Measurements from ENCODE around the gene TRIM41.
A peak's percentile ranks its signal among the peaks of the same experiment; 100 is the strongest.

Gene TRIM41

DNA sequence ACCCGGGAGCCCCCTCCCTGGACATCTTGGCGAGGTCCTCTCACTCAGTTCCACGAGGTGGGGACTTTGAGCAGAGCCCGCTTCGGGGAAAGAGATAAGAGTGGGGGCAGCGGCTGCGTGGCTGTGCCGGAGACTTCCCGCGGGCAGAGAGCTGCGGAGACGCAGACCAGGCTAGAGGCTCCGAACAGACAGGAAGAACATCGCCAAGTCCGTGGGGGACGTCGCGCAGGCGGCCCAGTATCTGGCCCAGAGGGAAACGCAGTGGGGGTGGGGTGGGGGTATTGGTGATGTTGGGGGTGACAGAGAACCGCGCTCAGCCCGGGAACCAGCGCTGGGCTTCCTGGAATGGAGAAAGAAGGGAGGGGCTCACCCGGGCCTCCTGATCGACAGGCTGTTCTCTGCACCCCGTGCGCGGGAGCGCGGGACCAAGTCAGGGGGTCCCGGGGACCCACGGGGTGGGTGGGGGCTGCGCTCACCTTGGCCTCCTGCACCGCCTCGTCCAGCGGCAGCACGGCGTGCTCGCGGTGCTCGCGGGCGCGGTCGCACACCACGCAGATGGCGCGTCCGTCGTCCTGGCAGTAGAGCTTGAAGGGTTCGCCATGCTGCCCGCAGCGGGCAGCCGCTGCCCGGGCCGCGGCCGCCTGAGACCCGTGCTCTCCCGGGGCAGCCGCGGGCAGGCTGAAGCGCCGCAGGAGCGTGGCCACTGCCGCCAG is 18.8 kb upstream of the TRIM41 start (continued):
- TF ChIP-seq, protein P1, sequence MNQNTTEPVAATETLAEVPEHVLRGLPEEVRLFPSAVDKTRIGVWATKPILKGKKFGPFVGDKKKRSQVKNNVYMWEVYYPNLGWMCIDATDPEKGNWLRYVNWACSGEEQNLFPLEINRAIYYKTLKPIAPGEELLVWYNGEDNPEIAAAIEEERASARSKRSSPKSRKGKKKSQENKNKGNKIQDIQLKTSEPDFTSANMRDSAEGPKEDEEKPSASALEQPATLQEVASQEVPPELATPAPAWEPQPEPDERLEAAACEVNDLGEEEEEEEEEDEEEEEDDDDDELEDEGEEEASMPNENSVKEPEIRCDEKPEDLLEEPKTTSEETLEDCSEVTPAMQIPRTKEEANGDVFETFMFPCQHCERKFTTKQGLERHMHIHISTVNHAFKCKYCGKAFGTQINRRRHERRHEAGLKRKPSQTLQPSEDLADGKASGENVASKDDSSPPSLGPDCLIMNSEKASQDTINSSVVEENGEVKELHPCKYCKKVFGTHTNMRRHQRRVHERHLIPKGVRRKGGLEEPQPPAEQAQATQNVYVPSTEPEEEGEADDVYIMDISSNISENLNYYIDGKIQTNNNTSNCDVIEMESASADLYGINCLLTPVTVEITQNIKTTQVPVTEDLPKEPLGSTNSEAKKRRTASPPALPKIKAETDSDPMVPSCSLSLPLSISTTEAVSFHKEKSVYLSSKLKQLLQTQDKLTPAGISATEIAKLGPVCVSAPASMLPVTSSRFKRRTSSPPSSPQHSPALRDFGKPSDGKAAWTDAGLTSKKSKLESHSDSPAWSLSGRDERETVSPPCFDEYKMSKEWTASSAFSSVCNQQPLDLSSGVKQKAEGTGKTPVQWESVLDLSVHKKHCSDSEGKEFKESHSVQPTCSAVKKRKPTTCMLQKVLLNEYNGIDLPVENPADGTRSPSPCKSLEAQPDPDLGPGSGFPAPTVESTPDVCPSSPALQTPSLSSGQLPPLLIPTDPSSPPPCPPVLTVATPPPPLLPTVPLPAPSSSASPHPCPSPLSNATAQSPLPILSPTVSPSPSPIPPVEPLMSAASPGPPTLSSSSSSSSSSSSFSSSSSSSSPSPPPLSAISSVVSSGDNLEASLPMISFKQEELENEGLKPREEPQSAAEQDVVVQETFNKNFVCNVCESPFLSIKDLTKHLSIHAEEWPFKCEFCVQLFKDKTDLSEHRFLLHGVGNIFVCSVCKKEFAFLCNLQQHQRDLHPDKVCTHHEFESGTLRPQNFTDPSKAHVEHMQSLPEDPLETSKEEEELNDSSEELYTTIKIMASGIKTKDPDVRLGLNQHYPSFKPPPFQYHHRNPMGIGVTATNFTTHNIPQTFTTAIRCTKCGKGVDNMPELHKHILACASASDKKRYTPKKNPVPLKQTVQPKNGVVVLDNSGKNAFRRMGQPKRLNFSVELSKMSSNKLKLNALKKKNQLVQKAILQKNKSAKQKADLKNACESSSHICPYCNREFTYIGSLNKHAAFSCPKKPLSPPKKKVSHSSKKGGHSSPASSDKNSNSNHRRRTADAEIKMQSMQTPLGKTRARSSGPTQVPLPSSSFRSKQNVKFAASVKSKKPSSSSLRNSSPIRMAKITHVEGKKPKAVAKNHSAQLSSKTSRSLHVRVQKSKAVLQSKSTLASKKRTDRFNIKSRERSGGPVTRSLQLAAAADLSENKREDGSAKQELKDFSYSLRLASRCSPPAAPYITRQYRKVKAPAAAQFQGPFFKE (tag by site-specific recombination; IDR thresholded peaks at IDR 0.05; ENCODE audit: borderline replicate concordance) = no peak
- TF ChIP-seq ZNF114 (tag by site-specific recombination; IDR thresholded peaks at IDR 0.05) (no peak), ZBTB7A (tag by site-specific recombination; IDR thresholded peaks at IDR 0.05; ENCODE audit: low read depth) (no peak), ZNF16 (tag by site-specific recombination; IDR thresholded peaks at IDR 0.05; ENCODE audit: low read depth) (no peak), ZFP3 (tag by site-specific recombination; IDR thresholded peaks at IDR 0.05; ENCODE audit: low read depth) (no peak), ZNF549 (tag by site-specific recombination; IDR thresholded peaks at IDR 0.05) (no peak), ZSCAN23 (tag by site-specific recombination; IDR thresholded peaks at IDR 0.05) (0 out of 2 replicates have a peak, but pooled peaks have one; percentile 29), ZBTB21 (tag by site-specific recombination; IDR thresholded peaks at IDR 0.05) (no peak), ZNF76 (tag by site-specific recombination; IDR thresholded peaks at IDR 0.05; ENCODE audit: borderline replicate concordance, low read depth) (no peak), GFI1B (tag by site-specific recombination; IDR thresholded peaks at IDR 0.05) (no peak), ZNF416 (tag by site-specific recombination; IDR thresholded peaks at IDR 0.05) (no peak), ZSCAN30 (tag by site-specific recombination; IDR thresholded peaks at IDR 0.05) (no peak), ZNF785 (tag by site-specific recombination; IDR thresholded peaks at IDR 0.05) (no peak), ZNF175 (tag by site-specific recombination; IDR thresholded peaks at IDR 0.05) (no peak), ZBTB20 (tag by site-specific recombination; IDR thresholded peaks at IDR 0.05) (peak; percentile 97), PRDM1 (tag by site-specific recombination; IDR thresholded peaks at IDR 0.05) (no peak), WT1 (tag by site-specific recombination; IDR thresholded peaks at IDR 0.05) (no peak), SCRT1 (tag by site-specific recombination; IDR thresholded peaks at IDR 0.05; ENCODE audit: borderline replicate concordance) (no peak), ZNF37A (tag by site-specific recombination; IDR thresholded peaks at IDR 0.05) (no peak), ZNF19 (tag by site-specific recombination; IDR thresholded peaks at IDR 0.05; ENCODE audit: low read depth) (no peak), ZNF423 (tag by site-specific recombination; IDR thresholded peaks at IDR 0.05) (no peak), ZNF404 (tag by site-specific recombination; IDR thresholded peaks at IDR 0.05) (no peak), ZNF302 (tag by site-specific recombination; IDR thresholded peaks at IDR 0.05; ENCODE audit: low read depth) (no peak)
- TF ChIP-seq, protein P2, sequence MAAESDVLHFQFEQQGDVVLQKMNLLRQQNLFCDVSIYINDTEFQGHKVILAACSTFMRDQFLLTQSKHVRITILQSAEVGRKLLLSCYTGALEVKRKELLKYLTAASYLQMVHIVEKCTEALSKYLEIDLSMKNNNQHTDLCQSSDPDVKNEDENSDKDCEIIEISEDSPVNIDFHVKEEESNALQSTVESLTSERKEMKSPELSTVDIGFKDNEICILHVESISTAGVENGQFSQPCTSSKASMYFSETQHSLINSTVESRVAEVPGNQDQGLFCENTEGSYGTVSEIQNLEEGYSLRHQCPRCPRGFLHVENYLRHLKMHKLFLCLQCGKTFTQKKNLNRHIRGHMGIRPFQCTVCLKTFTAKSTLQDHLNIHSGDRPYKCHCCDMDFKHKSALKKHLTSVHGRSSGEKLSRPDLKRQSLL (tag by site-specific recombination; IDR thresholded peaks at IDR 0.05) = peak; percentile 44; the same call in 1 of the 2 replicates
- TF ChIP-seq, protein P3, sequence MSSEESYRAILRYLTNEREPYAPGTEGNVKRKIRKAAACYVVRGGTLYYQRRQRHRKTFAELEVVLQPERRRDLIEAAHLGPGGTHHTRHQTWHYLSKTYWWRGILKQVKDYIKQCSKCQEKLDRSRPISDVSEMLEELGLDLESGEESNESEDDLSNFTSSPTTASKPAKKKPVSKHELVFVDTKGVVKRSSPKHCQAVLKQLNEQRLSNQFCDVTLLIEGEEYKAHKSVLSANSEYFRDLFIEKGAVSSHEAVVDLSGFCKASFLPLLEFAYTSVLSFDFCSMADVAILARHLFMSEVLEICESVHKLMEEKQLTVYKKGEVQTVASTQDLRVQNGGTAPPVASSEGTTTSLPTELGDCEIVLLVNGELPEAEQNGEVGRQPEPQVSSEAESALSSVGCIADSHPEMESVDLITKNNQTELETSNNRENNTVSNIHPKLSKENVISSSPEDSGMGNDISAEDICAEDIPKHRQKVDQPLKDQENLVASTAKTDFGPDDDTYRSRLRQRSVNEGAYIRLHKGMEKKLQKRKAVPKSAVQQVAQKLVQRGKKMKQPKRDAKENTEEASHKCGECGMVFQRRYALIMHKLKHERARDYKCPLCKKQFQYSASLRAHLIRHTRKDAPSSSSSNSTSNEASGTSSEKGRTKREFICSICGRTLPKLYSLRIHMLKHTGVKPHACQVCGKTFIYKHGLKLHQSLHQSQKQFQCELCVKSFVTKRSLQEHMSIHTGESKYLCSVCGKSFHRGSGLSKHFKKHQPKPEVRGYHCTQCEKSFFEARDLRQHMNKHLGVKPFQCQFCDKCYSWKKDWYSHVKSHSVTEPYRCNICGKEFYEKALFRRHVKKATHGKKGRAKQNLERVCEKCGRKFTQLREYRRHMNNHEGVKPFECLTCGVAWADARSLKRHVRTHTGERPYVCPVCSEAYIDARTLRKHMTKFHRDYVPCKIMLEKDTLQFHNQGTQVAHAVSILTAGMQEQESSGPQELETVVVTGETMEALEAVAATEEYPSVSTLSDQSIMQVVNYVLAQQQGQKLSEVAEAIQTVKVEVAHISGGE (tag by site-specific recombination; conservative IDR thresholded peaks at IDR 0.05; ENCODE audit: low read depth) = 0 out of 2 replicates have a peak, but pooled peaks have one; percentile 13
- TF ChIP-seq, protein P4, sequence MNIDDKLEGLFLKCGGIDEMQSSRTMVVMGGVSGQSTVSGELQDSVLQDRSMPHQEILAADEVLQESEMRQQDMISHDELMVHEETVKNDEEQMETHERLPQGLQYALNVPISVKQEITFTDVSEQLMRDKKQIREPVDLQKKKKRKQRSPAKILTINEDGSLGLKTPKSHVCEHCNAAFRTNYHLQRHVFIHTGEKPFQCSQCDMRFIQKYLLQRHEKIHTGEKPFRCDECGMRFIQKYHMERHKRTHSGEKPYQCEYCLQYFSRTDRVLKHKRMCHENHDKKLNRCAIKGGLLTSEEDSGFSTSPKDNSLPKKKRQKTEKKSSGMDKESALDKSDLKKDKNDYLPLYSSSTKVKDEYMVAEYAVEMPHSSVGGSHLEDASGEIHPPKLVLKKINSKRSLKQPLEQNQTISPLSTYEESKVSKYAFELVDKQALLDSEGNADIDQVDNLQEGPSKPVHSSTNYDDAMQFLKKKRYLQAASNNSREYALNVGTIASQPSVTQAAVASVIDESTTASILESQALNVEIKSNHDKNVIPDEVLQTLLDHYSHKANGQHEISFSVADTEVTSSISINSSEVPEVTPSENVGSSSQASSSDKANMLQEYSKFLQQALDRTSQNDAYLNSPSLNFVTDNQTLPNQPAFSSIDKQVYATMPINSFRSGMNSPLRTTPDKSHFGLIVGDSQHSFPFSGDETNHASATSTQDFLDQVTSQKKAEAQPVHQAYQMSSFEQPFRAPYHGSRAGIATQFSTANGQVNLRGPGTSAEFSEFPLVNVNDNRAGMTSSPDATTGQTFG (tag by site-specific recombination; IDR thresholded peaks at IDR 0.05; ENCODE audit: borderline replicate concordance) = no peak
